Mesendoderm (in vitro differentiated cells): ENCODE results near the gene AK5.

ENCODE experiments used
- DNase-seq: peaks from one replicate; pipeline ENCODE4 v3.0.0; 2013
- H2AK5ac ChIP-seq: 2 replicates; pipeline ENCODE4 v1.6.1; 2013; ENCODE audit warnings: low read length, inconsistent platforms
- H2BK120ac ChIP-seq: 2 replicates; pipeline ENCODE4 v1.6.1; 2013; ENCODE audit warnings: low read depth, mild to moderate bottlenecking, low read length, moderate library complexity, mixed read lengths
- H2BK15ac ChIP-seq: replicated peaks from 2 replicates; pipeline ENCODE4 v1.6.1; 2013; ENCODE audit warnings: low read depth, mild to moderate bottlenecking, moderate library complexity
- H2BK5ac ChIP-seq: 2 replicates; pipeline ENCODE4 v1.6.1; 2013; ENCODE audit warnings: low read length, inconsistent platforms
- H3K18ac ChIP-seq: 2 replicates; pipeline ENCODE4 v1.6.1; 2013; ENCODE audit warnings: mild to moderate bottlenecking, low read length, mixed read lengths
- H3K23ac ChIP-seq: one replicate; pipeline ENCODE4 v1.6.1; 2013; ENCODE audit warnings: low read length
- H3K27ac ChIP-seq: 2 replicates; pipeline ENCODE4 v1.5.1; 2013; ENCODE audit warnings: low read depth, mild to moderate bottlenecking, inconsistent platforms, low read length, moderate library complexity
- H3K27me3 ChIP-seq: 2 replicates; pipeline ENCODE4 v1.6.1; 2013; ENCODE audit warnings: low read length, control low read depth, mild to moderate bottlenecking, inconsistent platforms; ENCODE audit not compliant: insufficient read depth, poor library complexity
- H3K36me3 ChIP-seq: 2 replicates; pipeline ENCODE4 v1.6.1; 2013; ENCODE audit warnings: low read length, inconsistent platforms; ENCODE audit not compliant: control insufficient read depth, insufficient read depth
- H3K4ac ChIP-seq: one replicate; pipeline ENCODE4 v1.6.1; 2013; ENCODE audit warnings: low read depth, mild to moderate bottlenecking, low read length, moderate library complexity
- H3K4me1 ChIP-seq: 2 replicates; pipeline ENCODE4 v1.6.1; 2013; ENCODE audit warnings: low read depth, low read length, inconsistent platforms; ENCODE audit not compliant: control insufficient read depth
- H3K4me2 ChIP-seq: 2 replicates; pipeline ENCODE4 v1.6.1; 2013; ENCODE audit warnings: low read length
- H3K4me3 ChIP-seq: 2 replicates; pipeline ENCODE4 v1.5.1; 2013; ENCODE audit warnings: mild to moderate bottlenecking, low read length
- H3K56ac ChIP-seq: one replicate; pipeline ENCODE4 v1.6.1; 2013; ENCODE audit warnings: low read length
- H3K79me1 ChIP-seq: 2 replicates; pipeline ENCODE4 v1.6.1; 2013; ENCODE audit warnings: low read length, inconsistent platforms
- H3K79me2 ChIP-seq: 2 replicates; pipeline ENCODE4 v1.6.1; 2013; ENCODE audit warnings: mild to moderate bottlenecking, low read length; ENCODE audit not compliant: control insufficient read depth, insufficient read depth
- H3K9ac ChIP-seq: 2 replicates; pipeline ENCODE4 v1.6.1; 2013; ENCODE audit warnings: low read length, inconsistent platforms
- H4K5ac ChIP-seq: one replicate; pipeline ENCODE4 v1.6.1; 2013; ENCODE audit warnings: low read length
- H4K8ac ChIP-seq: one replicate; pipeline ENCODE4 v1.6.1; 2013; ENCODE audit warnings: low read depth, mild to moderate bottlenecking, control low read depth, low read length, moderate library complexity
- WGBS: extraction: QIAGEN DNeasy Blood & Tissue Kit; methylation state at CpG from one replicate; pipeline ENCODE4 v1.1.7; 2013; ENCODE audit warnings: low lambda C conversion rate, missing lambda C conversion rate; ENCODE audit not compliant: insufficient coverage; ENCODE audit errors: extremely low coverage; 5-methylcytosine and 5-hydroxymethylcytosine counted together

Gene AK5

GRCh38 chr1:77446841-77447555 is 165.2 kb downstream of the AK5 start:
- H4K5ac ChIP-seq, result no peak overlapping the region
- no peak overlapping the region for H2BK120ac ChIP-seq
- no CpG with 5 or more reads among the region's 4 CpGs for WGBS
- H3K9ac ChIP-seq, result no peak overlapping the region
- no peaks in the 10 kb centered on the region for H3K79me1 ChIP-seq
- no peak overlapping the region for H3K23ac ChIP-seq
- H2BK15ac ChIP-seq, result no peak overlapping the region
- no peak overlapping the region for H3K4ac ChIP-seq
- no peak overlapping the region for H4K8ac ChIP-seq
- H3K36me3 ChIP-seq, result no peaks in the 10 kb centered on the region
- DNase-seq, result no peak
- H3K18ac ChIP-seq, result no peak overlapping the region
- no peak overlapping the region for H3K56ac ChIP-seq
- no peak overlapping the region for H3K27ac ChIP-seq
- no peaks in the 10 kb centered on the region for H3K27me3 ChIP-seq
- no peaks in the 10 kb centered on the region for H3K4me1 ChIP-seq
- no peak overlapping the region for H2BK5ac ChIP-seq
- H3K79me2 ChIP-seq, result no peaks in the 10 kb centered on the region
- H3K4me3 ChIP-seq, result no peak overlapping the region
- H3K4me2 ChIP-seq, result no peak overlapping the region
- no peak overlapping the region for H2AK5ac ChIP-seq

DNA sequence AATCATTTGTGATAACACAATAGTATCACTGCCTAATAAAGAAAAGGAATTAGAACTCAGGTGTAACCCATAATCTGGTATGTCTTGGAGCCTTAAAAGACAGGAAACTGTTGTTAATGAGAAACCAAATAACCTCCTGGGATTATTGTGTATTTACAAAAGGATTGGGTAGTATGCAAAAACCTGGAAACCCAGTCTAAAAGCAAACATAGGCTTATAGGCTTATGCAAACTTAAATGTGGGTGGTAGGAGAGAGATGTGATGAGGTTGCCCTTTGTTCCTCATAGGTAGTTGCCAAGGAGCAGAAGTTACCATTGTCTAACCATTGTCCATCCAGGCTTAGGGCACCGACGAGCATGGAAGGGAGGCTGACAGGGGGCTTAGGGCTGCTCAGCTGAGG is 165.8 kb downstream of the AK5 start:
- Histone ChIP-seq H3K79me1 (no peaks in the 10 kb centered on the region), H3K79me2 (no peaks in the 10 kb centered on the region), H2BK15ac (no peak overlapping the region), H4K8ac (no peak overlapping the region), H2AK5ac (no peak overlapping the region), H3K4me1 (no peaks in the 10 kb centered on the region), H3K27me3 (no peaks in the 10 kb centered on the region), H3K4ac (no peak overlapping the region), H3K23ac (no peak overlapping the region), H4K5ac (no peak overlapping the region), H3K18ac (no peak overlapping the region), H3K27ac (no peak overlapping the region), H3K36me3 (no peaks in the 10 kb centered on the region), H3K9ac (no peak overlapping the region), H3K4me2 (no peak overlapping the region), H2BK5ac (no peak overlapping the region), H3K56ac (no peak overlapping the region), H2BK120ac (no peak overlapping the region), H3K4me3 (no peak overlapping the region)
- no CpG with 5 or more reads among the region's 2 CpGs for WGBS
- DNase-seq, result no peak

GRCh38 chr1:77459881-77460280 is 178.1 kb downstream of the AK5 start:
- Histone ChIP-seq H3K79me1 (no peaks in the 10 kb centered on the region), H4K5ac (no peak overlapping the region), H3K27ac (no peak overlapping the region), H3K56ac (no peak overlapping the region), H3K4me1 (no peaks in the 10 kb centered on the region), H4K8ac (no peak overlapping the region), H2BK120ac (no peak overlapping the region), H3K23ac (no peak overlapping the region), H3K36me3 (no peaks in the 10 kb centered on the region), H3K18ac (no peak overlapping the region), H2BK5ac (no peak overlapping the region), H2AK5ac (no peak overlapping the region), H3K79me2 (no peaks in the 10 kb centered on the region), H3K9ac (no peak overlapping the region), H2BK15ac (no peak overlapping the region), H3K4me3 (no peak overlapping the region), H3K4ac (no peak overlapping the region), H3K4me2 (no peak overlapping the region), H3K27me3 (no peaks in the 10 kb centered on the region)
- no peak for DNase-seq

- Histone ChIP-seq H2BK15ac (no peak overlapping the region), H2BK120ac (no peak overlapping the region), H3K27me3 (no peaks in the 10 kb centered on the region), H3K9ac (no peak overlapping the region), H4K5ac (no peak overlapping the region), H3K36me3 (no peaks in the 10 kb centered on the region), H3K79me2 (no peaks in the 10 kb centered on the region), H3K18ac (no peak overlapping the region), H3K56ac (no peak overlapping the region), H3K23ac (no peak overlapping the region), H3K4me2 (no peak overlapping the region), H3K27ac (no peak overlapping the region), H2AK5ac (no peak overlapping the region), H2BK5ac (no peak overlapping the region), H3K4me3 (no peak overlapping the region), H3K4me1 (no peaks in the 10 kb centered on the region), H3K79me1 (no peaks in the 10 kb centered on the region), H4K8ac (no peak overlapping the region), H3K4ac (no peak overlapping the region)
- DNase-seq, result no peak
- no CpG with 5 or more reads among the region's 4 CpGs for WGBS
Measured at GRCh38 chr1:77461691-77462090, 179.9 kb downstream of the AK5 start.

- no peak overlapping the region for H2BK5ac ChIP-seq
- no peak overlapping the region for H3K9ac ChIP-seq
- H3K27ac ChIP-seq, result no peak overlapping the region
- no peak overlapping the region for H2BK120ac ChIP-seq
- H3K23ac ChIP-seq, result no peak overlapping the region
- no peak overlapping the region for H4K5ac ChIP-seq
- no peak overlapping the region for H3K4ac ChIP-seq
- no peak overlapping the region for H3K4me2 ChIP-seq
- no peaks in the 10 kb centered on the region for H3K79me1 ChIP-seq
- no peak overlapping the region for H3K56ac ChIP-seq
- no peak overlapping the region for H4K8ac ChIP-seq
- H3K4me1 ChIP-seq, result no peaks in the 10 kb centered on the region
- H3K4me3 ChIP-seq, result no peak overlapping the region
- no peak overlapping the region for H3K18ac ChIP-seq
- DNase-seq, result no peak
- no CpG with 5 or more reads among the region's 1 CpG for WGBS
- H3K36me3 ChIP-seq, result no peaks in the 10 kb centered on the region
- no peaks in the 10 kb centered on the region for H3K79me2 ChIP-seq
- H2BK15ac ChIP-seq, result no peak overlapping the region
- no peaks in the 10 kb centered on the region for H3K27me3 ChIP-seq
- H2AK5ac ChIP-seq, result no peak overlapping the region
Measured at GRCh38 chr1:77463216-77463615, 181.4 kb downstream of the AK5 start.

DNA sequence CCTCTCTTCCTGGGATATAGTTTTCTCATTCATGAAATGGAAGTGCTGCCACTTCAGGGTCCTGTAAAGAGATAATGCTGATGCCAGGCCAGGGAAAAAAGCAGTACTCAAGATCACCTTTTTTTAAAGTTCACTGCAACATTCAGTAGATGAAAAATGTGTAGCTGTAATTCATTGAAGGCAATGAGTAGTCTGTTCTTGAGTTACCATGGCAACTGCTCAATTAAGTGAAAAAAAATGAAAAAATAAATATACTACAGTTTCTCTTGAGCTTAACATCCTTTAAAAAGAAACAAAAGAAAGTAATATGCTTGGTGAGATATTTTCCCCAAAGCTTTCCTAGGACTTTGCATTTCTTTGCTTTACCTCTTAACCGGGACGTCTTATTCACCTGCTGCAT is 183.3 kb downstream of the AK5 start:
- Histone ChIP-seq H3K4me1 (no peaks in the 10 kb centered on the region), H3K4me3 (no peak overlapping the region), H3K18ac (no peak overlapping the region), H3K79me1 (no peaks in the 10 kb centered on the region), H2AK5ac (no peak overlapping the region), H3K4me2 (no peak overlapping the region), H3K23ac (no peak overlapping the region), H4K8ac (no peak overlapping the region), H4K5ac (no peak overlapping the region), H3K79me2 (no peaks in the 10 kb centered on the region), H3K27ac (no peak overlapping the region), H2BK120ac (no peak overlapping the region), H3K56ac (no peak overlapping the region), H3K36me3 (no peaks in the 10 kb centered on the region), H2BK5ac (no peak overlapping the region), H3K27me3 (no peaks in the 10 kb centered on the region), H3K4ac (no peak overlapping the region), H3K9ac (no peak overlapping the region), H2BK15ac (no peak overlapping the region)
- WGBS, result no CpG with 5 or more reads among the region's 2 CpGs
- DNase-seq, result no peak
